Ramos (cell line): ENCODE results near the gene ZDHHC12.

Experiments used
- in situ Hi-C: fragments of 300-500 bp; cut with MboI; formaldehyde crosslinking; loops from one replicate; pipeline ENCODE4 v1.14.3; 2022; ENCODE audit warnings: low sequenced_read_pairs; ENCODE audit not compliant: unreplicated experiment

The ZDHHC12 gene, protein sequence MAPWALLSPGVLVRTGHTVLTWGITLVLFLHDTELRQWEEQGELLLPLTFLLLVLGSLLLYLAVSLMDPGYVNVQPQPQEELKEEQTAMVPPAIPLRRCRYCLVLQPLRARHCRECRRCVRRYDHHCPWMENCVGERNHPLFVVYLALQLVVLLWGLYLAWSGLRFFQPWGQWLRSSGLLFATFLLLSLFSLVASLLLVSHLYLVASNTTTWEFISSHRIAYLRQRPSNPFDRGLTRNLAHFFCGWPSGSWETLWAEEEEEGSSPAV

GRCh38 chr9:128723866-128724743, at the start of gene ZDHHC12:
Gene ZDHHC12 (minus strand): TSS chr9:128724127. CDS start chr9:128724093, 34 bp downstream.
- in situ Hi-C loops: no loop called here

DNA sequence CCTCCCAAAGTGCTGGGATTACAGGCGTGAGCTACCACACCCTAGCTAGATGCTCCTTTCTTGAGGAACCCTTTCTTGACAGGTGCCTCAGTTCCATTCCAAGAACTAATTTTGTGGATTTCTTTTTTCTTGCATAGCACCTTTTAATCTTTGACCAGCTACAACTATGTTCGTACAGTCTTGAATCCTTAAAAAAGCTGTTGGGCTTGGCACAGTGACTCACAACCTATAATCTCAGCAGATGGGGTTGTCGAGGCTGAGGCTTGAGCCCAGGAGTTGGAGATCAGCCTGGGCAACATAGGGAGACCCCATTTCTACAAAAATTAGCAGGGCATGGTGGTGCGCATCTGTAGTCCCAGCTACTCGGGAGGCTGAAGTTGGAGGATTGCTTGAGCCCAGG, 49.1 kb upstream of the ZDHHC12 start:
- in situ Hi-C loops: no loop called here

DNA sequence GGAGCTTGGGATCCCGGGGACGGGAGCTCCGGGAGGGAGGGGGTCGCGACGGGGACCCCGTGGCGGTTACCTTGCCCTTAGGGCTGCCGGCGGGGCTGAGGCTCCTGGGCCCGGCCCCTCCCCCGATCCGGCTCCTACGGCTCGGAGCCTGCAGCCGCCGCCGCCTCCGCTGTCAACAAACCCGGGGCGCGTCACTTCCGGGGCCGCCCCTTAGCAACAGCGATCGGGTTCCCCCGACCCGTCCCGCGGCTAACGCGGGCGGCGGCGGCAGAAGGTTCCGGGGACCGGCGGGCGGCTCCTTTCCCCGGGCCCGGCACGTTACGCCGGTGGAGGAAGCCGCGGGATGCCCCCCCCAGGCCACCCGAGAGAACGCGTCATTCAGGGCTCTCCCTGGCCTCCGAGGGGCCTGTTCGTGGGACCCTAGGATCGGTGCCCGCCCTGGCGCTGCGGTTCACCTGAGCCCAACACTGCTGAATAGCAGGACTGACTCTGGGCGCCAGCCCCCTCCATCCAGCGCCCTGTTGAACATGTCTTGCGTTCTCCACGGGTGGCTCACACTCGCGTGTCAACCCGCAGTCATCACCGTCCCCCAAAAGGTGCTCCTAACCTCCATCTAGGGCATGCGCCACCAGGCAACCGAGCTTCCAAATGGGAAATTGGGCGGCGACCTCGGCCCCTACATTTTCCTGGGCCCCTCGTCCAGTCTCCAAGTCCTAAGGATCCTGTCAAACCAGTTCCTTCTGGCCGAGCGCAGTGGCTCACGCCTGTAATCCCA, 48.0 kb upstream of the ZDHHC12 start, which contains the start of gene ZER1:
TSS of gene ZER1 (minus strand) at position 183 of the 775 bp plus-strand sequence. CDS start 16,362 bp downstream, outside the sequence.
- in situ Hi-C loops: no loop called here

DNA sequence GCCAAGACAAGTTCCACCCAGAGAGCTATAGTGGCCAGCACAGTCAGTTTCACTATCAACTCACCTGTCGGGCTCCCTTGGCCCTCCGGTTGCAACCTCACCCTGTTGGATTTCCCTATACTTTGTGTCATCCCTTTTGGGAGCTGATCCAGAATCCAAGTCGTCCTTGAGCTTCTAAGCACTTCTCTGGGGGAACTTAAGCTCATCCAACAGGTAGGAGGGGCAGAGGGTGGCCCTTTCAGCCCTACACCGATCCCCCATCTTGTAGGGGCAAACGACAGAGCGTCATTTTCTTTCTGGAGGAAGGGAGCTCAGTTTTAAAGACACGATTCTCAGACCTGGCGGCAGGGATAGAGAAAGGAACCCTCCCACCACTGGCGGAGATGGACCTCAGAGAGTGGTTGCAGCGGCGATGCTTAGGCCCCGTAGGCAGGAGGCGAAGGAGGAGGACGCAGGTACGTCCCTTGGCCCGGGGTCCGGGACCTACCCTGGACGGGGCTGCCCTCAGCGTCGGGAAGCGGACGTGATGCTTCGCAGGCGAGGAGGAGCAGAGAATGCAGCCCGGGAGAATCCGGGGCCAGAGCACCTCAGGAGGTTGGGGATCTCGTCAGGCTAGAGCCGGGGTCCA, 47.3 kb upstream of the ZDHHC12 start:
- in situ Hi-C loops: no loop called here

GRCh38 chr9:128770286-128771030, 46.5 kb upstream of the ZDHHC12 start:
- in situ Hi-C loops: no loop called here

GRCh38 chr9:128768606-128769005, 44.7 kb upstream of the ZDHHC12 start:
- in situ Hi-C loops: no loop called here

GRCh38 chr9:128765499-128765898, 41.6 kb upstream of the ZDHHC12 start:
- in situ Hi-C loops: no loop called here

- in situ Hi-C loops: no loop called here
Observed at GRCh38 chr9:128764361-128764760, 40.4 kb upstream of the ZDHHC12 start.

- in situ Hi-C loops: no loop called here
Observed at GRCh38 chr9:128762671-128763449, 38.9 kb upstream of the ZDHHC12 start.

- in situ Hi-C loops: no loop called here
Observed at GRCh38 chr9:128757602-128758001, 33.7 kb upstream of the ZDHHC12 start.

GRCh38 chr9:128753627-128754026, 29.7 kb upstream of the ZDHHC12 start:
- in situ Hi-C loops: no loop called here

- in situ Hi-C loops: no loop called here
Observed at GRCh38 chr9:128750926-128751595, 27.1 kb upstream of the ZDHHC12 start.

DNA sequence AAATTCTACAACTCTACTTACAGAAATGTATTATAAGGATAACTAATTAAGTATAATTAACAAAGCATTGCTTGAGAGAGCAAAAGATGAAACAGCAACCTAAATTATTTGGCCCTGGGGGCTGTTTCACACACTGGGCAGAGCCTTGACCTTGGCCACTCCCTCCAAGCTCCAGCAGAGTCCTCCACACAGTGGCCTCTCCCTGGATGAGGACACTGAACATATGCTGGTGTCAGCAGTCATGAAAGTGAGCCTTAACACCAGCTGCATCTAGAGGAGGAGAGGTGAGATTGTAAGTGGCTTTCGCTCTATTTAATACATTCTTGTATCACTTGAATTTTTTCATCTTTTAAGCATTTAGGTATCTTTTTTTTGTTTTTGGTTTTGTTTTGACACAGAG, 23.3 kb upstream of the ZDHHC12 start:
- in situ Hi-C loops: no loop called here

DNA sequence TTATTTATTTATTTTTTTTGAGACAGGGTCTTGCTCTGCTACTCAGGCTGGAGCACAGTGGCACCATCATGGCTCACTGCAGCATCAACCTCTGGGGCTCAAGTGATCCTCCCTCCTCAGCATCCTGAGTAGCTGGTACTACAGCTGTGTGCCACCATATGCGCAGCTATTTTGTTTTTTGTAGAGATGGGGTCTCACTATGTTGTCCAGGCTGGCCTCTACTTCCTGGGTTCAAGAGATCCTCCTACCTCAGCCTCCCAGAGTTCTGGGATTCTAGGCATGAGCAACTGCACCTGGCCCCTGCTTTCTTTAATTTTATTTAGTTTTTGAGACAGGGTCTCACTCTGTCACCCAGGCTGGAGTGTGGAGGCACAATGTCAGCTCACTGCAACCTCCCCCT, 19.5 kb upstream of the ZDHHC12 start:
- in situ Hi-C loops: no loop called here

DNA sequence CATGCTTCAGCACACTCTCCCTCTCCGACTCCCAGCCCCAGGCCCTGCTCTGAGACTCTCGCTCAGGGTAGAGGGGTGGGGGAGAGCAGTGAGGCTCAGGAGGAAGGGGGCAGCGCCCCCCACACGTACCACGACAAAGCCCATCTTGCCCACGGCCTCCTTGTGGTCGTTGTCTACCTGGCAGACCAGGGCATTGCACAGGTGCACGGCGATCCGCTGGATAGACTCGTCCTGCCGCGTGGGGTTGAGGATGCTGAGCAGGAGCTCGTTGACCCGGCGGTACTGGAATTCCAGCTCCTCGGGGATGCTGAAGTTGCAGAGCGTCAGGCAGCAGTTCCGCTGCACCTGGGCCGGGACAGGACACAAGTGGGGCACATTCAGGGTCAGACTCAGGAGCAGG, 18.5 kb upstream of the ZDHHC12 start:
- in situ Hi-C loops: no loop called here

DNA sequence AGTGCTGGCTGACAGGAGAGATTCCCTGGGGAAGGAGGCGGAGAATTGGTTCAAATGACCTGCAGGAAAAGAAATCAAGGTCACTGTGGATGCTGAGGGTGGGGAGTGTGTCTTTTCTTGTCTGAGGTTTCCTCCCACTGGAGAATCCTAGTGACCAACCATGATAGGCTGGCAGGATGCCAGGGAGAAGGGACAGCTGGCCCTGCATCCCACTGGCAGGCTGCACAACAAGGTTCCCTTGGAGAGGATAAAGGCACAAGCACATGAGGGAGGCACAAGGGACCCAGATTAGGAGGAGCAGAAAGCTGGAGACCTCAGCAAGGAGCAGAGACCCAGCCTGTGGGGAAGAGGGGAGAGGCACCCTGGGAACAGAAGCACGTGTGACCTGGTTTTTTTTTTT, 11.4 kb upstream of the ZDHHC12 start:
- in situ Hi-C loops: no loop called here

GRCh38 chr9:128733256-128733655, 9.3 kb upstream of the ZDHHC12 start:
- in situ Hi-C loops: no loop called here

DNA sequence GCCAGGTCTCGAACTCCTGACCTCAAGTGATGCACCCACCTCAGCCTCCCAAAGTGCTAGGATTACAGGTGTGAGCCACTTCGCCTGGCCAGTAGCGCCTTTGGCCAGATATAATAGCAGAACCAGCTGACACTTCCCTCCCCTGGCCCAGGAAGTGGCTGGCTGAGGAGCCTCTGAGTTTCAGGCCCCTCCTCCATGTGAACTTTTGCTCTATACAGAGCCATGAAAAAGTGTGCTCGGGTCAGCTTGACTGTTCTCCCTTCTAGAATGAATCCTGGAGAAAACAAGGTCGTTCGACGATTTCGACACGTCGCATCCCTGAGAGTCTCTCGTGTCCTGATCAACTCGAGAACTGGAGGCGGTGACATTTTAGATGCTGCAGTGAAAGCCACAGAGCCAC, 8.6 kb upstream of the ZDHHC12 start:
- in situ Hi-C loops: no loop called here
